ENCODE measurements around the gene SCYGR1.
"Not testable (repeated sequence)": the region's sequence is repeated elsewhere in the genome, so short reads cannot be mapped to it uniquely, and the experiment has no call there.

The SCYGR1 gene

DNA sequence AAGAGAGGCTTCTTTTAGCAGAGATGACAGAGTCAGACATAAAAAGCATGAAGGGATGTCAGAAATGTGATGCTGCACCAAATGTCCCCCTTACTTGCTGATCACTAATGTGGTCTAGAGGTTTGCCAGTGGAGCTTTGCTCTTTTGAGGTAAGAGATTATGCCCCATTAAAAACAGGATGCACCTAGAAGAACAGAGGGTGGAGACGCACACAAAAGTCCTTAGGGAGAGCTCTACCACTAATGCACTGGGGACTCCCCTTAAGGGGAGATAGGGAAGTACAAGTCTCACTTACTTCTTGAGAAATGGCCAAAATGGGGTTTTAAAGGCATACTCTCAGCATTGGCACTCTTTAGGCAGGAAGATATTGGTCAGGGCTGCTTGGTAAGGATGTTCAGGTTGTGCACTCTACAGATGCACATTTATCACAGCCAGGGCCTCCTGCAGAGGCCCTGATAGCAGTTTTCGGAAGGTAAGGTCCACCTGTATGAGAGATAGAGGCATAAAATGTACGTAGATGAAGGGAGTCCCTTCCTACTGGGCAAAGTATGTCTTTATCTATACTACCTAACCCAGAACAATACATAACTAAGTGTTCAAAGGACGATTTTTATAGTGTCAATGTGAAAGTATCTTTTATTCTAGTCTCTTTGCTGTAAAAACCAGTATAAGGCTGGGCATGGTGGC is 17.0 kb upstream of the SCYGR1 start:
- DNase-seq (ENCODE audit: insufficient read length, low spot score) (no peak), FAIRE-seq (no peak)

DNA sequence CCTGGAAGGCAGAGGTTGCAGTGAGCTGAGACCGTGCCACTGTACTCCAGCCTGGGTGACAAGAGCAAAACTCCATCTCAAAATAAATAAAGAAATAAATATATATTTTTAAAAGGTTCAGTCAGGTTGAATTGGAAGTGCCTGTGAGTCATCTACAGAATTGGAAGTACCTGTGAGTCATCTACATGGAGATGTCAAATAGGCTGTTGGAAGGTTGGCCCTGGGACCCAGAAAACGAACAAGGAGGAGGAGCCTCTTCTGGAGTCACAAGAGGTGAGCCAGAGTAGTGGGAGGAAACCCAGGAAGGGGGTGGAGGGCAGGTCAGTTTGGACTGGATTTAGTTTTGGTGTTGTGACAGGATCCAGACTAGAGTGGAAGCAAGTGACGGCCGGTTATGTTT is 15.2 kb upstream of the SCYGR1 start:
- FAIRE-seq (no peak), DNase-seq (ENCODE audit: insufficient read length, low spot score) (no peak)

DNA sequence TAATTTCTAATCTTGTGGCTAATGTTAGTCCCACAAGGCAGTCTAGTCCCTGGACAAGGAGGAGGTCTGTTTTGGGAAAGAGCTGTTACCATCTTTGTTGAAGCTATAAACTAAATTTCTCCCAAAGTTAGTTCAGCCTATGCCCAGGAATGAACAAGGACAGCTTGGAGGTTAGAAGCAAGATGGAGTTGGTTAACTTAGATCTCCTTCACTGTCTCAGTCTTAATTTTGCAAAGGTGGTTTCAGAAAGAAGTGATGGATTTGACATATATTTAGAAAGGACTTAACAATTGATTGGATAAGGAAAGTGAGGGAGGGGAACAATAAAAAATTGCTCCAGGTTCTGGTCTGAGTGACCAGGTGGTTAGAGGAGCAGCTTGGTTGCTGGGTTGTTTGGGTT is 14.6 kb upstream of the SCYGR1 start:
- DNase-seq (ENCODE audit: insufficient read length, low spot score) = no peak
- no peak for FAIRE-seq

DNA sequence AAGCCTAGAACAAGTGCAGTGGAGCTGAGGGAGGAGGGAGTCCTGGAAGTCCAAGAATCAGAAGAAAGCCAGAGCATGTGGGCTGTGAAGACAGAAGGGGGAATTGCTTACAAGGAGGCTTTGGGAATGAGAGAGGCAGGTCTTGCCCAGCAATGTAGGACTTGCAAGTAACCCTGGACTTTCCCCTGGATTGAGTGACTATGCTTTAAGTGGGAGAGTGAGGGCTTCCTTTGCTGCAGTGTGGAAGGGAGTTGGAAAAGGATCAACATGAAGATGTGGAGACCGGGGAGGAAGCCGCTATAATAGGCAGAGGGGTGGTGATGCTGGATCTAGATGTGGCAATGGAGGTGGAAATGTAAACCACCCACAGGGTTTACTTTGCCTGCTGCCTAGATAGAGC is 13.8 kb upstream of the SCYGR1 start:
- FAIRE-seq (no peak), DNase-seq (ENCODE audit: insufficient read length, low spot score) (no peak)

DNA sequence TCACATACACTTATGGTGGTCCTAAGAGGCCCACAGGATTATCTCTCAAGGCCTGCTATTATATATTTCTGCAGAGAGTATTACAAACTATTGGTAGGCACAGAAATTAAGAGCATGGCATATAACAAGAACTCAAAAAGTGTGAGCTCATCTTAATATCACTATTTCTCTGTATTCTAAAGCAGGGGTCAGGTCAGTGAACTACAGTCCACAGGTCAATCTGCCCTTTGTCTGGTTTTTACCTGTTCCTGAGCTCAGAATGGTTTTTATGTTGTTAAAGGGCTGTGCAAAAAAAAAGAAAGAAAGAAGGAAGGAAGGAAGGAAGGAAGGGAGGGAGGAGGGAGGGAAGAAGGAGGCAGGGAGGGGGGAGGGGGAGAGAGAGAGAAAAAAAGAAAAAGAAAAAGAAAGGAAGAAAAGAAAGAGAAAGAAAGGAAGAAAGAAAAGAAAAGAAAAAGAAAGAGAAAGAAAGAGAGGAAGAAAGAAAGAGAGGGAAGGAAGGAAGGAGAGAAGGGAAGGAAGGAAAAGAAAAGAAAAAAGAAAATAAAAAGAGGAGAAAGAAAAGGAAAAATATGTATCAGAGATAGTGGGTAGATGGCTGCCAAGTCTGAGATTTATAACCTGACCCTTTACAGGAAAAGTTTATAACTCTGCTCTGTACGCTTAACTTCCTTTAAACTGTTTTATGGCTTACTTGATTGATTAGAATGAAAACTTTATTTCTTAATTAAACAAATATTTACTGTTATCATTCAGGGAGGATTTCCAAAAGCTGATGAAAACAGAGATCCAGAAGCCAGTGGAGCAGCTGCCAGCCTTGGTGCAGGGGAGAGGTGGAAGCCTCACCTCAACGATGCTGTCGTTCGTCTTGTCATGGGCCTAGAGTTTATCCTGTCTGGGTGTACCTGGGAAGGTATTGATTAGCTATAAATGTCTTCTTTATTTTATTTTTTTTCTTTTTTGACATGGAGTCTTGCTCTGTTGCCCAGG is 11.2 kb upstream of the SCYGR1 start:
- FAIRE-seq (no peak), DNase-seq (ENCODE audit: insufficient read length, low spot score) (no peak)

DNA sequence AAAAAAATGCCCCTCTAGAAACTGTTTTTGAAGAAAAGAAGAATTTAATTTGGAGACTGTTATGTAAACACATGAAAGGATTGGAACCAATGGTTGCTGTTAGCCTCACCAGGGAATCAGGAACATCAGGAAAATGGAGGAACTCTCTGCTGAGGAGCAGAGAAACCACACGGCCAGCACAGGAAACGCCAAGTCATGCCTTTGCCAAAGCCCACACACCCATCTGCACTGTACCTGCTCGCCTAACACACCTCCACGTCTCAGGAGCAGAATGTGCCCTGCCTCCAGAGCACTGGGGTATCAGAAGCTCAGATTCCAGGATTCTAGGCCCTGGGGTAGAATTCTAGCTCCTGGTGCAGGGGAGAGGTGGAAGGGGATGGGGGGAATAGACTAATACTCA is 9.8 kb upstream of the SCYGR1 start:
- DNase-seq (ENCODE audit: insufficient read length, low spot score) = no peak
- FAIRE-seq = no peak

DNA sequence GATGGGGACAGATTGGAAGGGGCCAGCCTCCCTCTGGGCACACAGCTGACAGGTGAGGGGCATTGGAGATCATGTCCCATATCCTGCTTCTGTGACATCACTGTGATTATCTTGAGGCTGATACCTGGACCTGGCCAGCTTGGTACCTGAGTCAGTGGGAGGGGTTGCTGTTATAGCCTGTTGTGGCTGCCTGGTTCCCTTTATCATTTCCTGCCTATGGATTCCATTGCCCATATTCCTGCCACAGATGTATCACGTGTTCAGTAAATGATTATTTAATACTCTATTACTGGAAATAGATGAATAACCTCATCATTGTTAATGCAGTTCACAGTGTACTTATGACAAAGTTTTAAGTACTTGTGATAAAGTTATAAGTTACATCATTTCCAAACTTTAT is 7.8 kb upstream of the SCYGR1 start:
- no peak for FAIRE-seq
- no peak for DNase-seq (ENCODE audit: insufficient read length, low spot score)

DNA sequence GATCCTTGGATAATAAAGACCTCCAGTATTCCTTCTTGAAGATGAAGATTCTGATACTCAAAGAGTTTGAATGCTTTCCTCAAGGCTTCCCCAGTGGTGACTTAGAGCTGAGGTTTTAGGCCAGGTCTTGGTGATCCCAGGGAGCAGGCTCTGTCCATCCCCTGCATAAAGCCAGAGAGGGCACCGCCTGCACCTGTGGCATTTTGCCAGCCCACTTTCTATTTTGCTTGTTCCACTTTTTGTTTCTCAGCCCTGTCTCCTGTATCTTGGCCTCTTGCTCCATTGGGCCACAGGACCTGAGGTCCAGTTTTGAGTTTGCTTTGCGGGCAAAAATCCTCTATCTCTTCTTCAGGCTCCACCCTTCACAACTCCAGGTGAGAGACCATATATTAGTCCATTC is 6.7 kb upstream of the SCYGR1 start:
- DNase-seq (ENCODE audit: insufficient read length, low spot score) (no peak), FAIRE-seq (no peak)

DNA sequence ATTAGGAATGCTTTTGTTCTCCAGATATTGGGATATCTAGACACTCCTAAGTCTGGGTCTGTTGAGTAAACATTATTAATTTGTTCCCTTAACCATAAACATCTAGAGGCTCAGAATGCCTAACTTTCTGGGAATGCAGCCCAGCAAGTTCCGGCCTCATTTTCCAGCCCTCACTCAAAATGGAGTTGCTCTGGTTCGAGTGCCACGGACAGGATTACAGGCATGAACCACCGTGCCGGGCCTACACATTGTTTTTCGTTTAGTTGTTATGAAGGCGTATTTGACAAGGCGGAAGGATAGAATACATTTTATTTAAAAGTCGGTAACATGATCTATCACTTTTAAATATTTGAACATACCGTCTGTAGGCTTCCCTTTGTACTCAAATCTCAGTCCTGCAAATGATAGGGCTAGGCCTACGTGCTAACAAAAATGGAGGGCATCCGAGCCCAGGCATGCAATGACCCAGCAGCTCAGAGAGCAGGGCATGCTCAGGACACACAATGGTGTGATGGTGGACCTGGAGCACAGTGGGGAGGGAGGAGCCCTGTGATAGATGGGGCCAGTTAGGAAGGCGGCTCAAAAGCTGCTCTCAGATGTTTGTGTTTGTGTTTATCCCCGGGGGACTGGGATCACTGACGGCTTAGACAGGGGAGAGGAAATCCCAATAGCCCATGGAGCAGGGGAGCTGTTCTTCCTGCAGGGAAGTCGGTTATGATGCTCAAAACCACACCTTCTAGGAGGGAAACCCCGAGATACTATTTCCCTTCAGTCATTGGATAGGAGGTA is 2.9 kb upstream of the SCYGR1 start:
- FAIRE-seq = no peak
- no peak for DNase-seq (ENCODE audit: insufficient read length, low spot score)

DNA sequence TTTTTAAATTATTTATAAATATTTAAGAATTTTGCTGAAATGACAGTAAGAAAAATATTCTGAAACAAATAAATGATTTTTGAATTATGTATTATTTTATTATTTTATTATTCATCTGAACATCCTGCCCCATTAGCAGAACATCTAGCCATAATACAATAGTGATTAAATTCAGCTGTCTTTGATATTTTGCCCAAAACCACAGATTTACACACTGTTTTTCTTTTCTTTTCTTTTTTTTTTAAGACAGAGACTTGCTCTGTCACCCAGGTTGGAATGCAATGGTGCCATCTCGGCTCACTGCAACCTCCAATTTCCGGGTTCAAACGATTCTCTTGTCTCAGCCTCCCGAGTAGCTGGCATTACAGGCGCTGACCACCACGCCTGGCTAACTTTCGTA is 1.9 kb upstream of the SCYGR1 start:
- no peak for FAIRE-seq
- DNase-seq (ENCODE audit: insufficient read length, low spot score) = no peak

DNA sequence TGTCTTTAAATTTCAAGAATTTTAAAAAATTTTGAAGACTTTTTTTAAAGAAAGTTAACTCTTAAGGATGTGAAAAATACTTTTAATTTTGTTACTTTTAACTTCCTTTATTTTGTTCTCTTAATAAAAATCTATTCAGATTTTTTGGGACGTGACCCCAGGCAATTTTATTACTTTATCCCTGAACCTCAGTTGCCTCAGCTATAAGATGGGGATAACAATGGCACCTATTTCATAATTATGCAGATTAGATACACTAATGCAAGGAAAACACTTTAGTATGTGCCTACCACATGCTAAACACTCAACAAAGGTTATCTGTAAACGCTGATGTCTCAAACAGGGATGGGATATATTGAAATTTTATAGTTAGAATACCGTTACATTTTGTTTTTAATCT is 1.5 kb upstream of the SCYGR1 start:
- DNase-seq (ENCODE audit: insufficient read length, low spot score) (no peak), FAIRE-seq (no peak)

DNA sequence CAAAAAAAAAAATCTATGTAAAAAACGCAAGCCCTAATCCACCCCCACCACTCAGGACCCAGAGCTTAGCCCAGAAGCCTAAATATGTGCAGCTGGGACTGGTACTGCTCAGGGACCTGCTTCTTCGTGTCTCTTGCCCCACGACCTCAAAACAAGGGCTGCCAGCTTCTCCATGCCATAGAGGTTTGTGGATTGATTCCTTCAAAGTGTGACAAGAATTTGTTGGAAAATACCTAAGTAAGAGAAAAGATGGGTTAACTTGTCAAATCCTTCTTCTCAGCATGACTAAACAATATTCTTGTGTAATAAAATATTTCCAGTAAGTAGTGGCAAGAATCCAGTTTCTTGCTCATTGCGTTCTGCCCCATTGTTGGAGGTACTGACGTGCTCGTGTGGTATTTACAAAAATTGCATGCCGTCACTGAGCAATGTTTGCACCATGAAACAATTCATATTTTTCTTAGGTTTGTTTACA is 825 bp upstream of the SCYGR1 start:
- no peak for FAIRE-seq
- no peak for DNase-seq (ENCODE audit: insufficient read length, low spot score)

DNA sequence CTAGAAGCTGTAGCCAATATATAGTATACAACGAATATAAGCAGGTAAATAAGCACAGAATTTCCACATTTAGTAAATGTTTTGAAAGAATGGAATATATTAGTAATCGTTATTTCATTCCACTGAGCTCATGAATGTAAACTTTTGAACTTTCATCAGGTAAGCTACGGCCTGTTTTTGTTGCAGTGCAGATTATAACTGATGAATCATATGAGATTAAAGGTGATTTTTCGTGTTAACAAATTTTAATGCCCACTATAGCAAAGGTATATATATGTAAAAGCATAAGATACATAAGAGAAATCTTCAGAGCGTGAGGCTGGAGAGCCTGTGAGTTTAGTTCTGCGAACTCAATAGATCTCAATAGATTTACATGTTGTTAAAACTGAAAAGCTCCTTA is 1.1 kb downstream of the SCYGR1 start:
- no peak for DNase-seq (ENCODE audit: insufficient read length, low spot score)
- FAIRE-seq = no peak

DNA sequence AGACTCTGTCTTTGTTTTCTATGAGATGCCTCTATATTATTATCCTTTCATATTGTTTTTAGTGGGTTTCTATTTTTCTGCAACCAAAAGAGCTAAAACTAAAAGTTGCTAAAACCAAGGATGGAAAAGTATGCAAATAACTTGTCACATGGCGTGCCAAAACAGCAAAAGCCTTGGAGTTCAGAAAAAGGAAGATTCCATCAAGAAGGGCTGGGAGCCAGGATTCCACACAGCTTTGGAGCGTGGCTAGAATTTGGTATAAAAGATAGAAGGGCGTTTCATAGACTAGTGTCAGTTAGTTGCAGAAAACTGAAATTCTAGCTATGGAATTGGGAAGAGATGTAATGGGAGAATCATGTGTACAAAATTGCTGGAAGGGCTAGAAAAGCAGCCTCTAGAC is 4.1 kb downstream of the SCYGR1 start:
- FAIRE-seq (no peak), DNase-seq (ENCODE audit: insufficient read length, low spot score) (no peak)

DNA sequence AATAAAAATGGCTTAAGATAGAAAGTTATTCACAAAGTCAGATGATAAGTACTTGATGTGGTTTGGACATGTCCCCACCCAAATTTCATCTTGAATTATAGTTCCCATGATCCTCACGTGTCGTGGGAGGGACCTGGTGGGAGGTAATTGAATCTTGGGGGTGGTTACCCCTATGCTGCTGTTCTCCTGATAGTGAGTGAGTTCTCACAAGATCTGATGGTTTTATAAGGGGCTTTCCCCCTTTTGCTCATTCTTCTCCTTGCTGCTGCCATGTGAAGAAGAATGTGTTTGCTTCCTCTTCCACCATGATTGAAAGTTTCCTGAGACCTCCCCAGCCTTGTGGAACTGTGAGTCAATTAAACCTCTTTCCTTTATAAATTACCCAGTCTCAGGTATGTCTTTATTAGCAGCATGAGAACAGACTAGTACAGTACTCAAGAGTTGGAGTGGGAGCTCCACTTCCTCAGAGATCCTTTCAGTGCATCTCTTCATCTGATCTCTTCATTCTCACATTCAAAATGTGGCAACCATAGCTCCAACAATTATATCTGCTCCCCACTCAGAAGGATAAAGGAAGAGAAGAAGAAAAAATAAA is 5.4 kb downstream of the SCYGR1 start:
- not testable (repeated sequence) for FAIRE-seq; DNase-seq (ENCODE audit: insufficient read length, low spot score)

DNA sequence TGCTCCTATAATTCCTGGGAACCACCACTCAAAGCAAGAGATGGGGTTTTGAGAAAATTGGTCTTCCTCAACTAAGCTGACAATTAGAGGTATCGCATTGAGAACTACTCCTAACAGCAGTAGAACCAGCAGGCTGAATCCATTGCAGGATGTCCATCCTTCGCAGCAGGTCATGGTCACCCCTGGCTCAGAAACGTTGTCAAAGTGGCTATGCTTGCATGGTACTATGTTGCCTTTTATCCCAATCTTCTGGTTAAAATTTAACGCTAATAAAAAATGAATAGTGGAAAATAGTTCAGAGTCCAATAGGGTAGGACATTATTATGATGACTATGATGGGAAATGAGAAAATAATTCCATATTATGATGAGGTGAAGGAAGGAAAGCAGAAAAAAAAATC is 8.7 kb downstream of the SCYGR1 start, which contains the start of gene TM4SF20:
Gene TM4SF20 (minus strand): TSS at position 212 of the 400 bp plus-strand sequence. CDS start 38 bp downstream, at position 174.
- DNase-seq (ENCODE audit: insufficient read length, low spot score) (no peak), FAIRE-seq (no peak)

DNA sequence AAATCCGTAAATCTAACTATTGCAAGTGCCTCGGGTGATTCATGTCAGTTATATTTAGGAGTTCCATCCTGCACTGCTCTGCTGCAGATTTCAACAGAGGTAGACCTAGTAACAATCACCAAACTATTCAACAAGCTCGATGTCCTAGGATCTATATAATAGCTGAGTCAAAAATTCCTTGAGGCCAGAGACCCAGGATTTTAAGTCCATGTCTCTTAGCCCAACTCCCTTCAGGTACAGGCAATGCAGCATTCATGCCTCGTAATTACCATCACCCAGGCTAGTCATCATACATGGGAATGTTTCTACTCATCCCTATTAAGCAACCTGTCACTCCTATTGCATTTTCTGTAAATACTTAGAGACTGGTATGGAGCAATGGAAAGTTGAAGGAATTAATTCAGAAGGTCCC is 9.4 kb downstream of the SCYGR1 start:
- no peak for DNase-seq (ENCODE audit: insufficient read length, low spot score)
- no peak for FAIRE-seq

DNA sequence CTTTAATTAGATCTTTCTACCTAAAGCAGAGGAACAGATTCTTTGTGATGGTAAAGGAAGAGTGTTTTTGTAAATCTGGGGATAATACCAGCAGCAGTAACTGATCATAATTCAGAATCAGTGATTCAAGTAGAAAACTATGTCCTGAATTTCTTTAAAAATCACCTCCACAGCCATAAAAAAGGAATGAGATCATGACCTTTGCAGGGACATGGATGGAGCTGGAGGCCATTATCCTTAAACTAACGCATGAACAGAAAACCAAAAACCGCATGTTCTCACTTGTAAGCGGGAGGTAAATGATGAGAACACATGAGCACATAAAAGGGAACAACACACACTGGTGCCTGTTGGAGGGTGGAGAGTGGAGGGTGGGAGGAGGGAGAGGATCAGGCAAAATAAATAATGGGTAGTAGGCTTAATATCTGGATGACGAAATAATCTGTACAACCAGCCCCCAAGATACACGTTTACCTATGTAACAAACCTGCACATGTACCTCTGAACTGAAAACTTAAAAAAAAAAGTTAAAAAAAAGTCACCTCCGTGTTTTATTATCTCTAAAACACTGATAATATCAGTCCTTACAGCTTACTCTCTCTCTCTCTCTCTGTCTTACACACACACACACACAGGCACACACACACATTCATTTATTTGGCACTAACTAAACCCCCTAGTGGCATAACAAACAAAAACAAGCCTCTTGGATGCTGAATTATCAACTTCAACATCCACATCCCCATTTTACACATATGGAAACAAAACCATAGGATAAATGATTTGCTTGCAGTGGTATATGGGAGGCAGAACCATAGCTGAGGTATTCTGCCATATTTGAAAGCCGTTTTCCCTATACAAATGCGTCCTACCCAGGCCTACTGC is 10.0 kb downstream of the SCYGR1 start:
- FAIRE-seq (no peak), DNase-seq (ENCODE audit: insufficient read length, low spot score) (no peak)

DNA sequence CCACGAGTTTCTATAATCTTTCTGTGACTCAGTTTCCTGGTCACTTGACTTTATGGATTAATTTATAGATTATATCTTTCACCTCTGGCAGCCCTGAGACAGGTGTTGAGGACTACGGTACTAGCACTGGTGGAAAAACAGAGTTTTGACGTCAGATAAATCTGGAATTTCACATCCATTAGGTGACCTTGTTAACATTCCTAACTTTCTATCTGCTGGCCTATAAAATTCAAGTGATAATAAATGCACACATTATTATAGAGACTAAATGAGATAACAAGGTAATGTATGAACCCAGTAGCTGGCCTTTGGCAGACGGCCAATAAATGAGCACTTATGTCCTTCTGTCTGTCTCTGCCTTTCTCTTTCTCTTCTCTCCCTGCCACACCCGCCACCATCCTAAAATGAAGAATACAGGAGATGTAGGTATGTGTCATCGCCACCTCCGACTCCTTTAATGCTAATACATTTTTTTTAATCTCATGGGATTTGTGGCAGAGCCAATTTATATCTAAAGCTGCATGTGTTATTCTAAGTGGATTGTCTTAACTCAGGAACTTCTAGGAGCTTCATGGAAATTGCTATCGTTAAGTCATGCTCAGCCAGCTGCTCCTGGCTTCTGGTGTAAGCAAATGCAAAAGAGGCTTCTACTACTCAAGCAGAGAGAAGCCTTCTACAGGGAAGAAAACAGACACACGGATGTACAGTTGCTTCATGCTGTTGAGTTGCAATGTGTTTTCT is 10.9 kb downstream of the SCYGR1 start:
- DNase-seq (ENCODE audit: insufficient read length, low spot score) = no peak
- FAIRE-seq = no peak
